HG03442 (cell line): ENCODE measurements around the gene SURF4.
"Not testable (repeated sequence)": the region's sequence is repeated elsewhere in the genome, so short reads cannot be mapped to it uniquely, and the experiment has no call there.

Experiments used
- ATAC-seq: cut with Tn5 transposase; IDR thresholded peaks from one replicate; pipeline ENCODE4 v1.9.1; 2021; ENCODE audit warnings: mild to moderate bottlenecking, moderate library complexity; ENCODE audit not compliant: unreplicated experiment

Gene SURF4

DNA sequence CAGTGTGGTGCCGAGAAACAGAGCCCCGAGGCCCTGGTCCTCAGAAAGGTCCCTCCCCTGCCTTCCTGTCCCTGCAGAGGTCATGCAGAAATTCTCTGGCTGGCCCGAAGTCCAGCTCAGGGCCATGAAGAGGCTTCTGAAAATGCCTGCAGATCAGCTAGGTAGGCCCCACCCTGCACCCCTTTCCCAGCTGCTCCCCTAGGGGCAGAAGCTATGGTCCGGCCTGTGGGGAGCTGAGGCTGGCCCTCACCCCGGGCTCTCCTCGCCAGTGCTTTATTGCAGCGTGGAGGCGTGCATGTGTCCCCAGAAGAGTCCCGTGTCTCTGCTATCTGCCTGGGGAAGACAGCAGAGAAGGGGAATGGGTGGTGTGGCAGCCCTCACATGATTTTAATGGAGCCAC is 22.0 kb upstream of the SURF4 start:
- ATAC-seq = no peak

DNA sequence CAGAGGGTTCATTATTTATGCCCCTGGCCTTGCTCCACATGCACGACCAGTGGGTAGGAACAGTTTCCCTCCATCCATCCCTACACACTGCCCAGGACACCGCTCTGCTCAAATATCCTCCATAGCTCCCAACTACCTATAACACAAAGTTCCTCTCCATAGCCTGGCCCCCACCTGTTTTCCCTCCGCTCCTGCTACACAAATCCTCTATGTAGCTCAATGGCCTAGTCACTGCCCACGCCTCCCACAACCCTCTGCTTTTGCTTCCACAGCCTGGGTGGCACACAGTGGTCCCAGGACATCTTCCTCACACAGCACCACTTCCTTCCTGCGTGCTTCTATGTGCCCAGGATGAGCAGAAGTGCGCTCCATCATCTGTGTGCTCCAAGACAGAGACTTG is 21.5 kb upstream of the SURF4 start:
- no peak for ATAC-seq

DNA sequence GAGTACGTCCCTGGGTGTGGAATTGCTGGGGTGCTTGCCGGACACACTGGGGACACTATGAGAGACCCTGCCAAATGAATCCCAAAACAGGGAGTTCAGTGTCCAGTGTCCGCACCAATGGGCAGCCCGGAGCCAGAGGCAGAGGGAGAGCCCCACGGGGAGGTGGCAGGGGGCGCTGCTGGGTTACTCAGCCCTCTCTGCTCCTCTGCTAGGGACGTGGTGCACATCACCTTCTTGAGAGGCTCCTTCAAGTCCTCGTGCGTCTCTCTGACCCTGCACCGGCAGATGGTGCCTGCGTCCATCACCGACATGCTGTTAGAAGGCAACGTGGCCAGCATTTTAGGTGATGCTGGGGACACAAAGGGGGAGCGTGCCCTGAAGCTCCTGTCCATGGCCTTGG is 21.1 kb upstream of the SURF4 start:
- no peak for ATAC-seq

- no peak for ATAC-seq
Measured at GRCh38 chr9:133394687-133395271, 18.9 kb upstream of the SURF4 start.

- no peak for ATAC-seq
Measured at GRCh38 chr9:133393399-133393798, 17.5 kb upstream of the SURF4 start.

DNA sequence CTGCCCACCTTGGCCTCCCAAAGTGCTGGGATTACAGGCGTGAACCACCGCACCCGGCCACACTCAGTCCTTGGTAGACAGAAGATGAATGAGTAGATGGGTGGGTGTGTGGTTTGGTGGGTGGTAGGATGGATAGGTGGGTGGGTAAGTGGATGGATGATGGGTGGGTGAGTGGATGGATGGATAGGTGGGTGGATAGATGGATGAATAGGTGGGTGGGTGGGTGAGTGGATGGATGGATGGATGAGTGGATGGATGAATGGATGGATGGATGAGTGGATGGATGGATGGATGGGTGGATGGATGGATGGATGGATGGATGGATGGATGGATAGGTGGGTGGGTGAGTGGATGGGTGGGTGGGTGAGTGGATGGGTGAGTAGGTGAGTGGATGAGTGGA is 16.4 kb upstream of the SURF4 start:
- not testable (repeated sequence) for ATAC-seq

DNA sequence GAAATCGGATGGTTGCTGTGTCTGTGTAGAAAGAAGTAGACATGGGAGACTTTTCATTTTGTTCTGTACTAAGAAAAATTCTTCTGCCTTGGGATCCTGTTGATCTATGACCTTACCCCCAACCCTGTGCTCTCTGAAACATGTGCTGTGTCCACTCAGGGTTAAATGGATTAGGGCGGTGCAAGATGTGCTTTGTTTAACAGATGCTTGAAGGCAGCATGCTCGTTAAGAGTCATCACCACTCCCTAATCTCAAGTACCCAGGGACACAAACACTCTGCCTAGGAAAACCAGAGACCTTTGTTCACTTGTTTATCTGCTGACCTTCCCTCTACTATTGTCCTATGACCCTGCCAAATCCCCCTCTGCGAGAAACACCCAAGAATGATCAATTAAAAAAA is 15.6 kb upstream of the SURF4 start:
- ATAC-seq = not testable (repeated sequence)

GRCh38 chr9:133390713-133391112 is 14.9 kb upstream of the SURF4 start:
- no peak for ATAC-seq

DNA sequence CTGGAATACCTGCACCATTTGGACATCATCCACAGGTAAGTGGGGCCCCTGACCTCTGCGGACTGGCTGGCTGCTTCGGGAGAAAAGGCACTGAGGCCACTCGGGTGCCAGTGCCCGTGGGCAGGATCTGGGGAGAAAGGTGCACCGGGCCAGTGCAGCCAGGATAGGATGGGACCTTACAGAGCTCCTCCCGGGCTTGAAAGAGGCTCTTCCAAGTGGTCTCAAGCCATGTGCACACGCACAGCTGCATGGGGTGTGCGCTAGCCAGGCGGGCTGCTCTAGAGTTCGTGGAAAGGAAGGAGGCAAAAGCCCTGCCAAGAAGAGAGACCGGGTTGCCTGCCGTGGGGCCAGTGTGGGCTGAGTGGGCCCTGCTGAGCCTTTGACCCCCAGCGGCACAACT is 13.7 kb upstream of the SURF4 start:
- ATAC-seq = no peak

DNA sequence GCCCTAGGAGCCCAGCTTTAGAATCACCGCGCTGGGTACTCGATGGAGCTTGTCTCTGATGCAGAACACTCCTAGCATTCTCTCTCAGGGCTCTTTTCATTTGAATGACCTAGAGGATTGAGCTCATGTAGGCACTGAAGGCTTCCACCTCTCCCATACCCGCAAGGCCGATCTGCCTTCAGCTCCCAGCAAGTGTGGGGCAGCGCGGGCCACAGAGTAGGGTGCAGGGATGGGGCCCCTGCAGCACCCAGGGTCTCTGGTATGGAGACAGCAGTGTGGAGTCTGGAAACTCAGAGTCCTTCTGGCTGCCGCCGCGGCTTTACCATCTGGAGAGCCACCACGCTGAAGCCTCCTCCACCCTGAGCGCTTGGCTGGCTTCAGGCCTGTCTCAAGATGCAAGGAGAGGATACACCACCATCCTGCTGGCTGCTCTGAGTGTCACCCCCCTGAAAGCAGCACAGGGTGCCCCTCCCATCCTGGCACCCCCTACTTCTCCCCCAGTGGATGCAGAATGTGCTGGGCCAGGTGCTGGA is 13.2 kb upstream of the SURF4 start:
- no peak for ATAC-seq

GRCh38 chr9:133387680-133388079 is 11.8 kb upstream of the SURF4 start:
- no peak for ATAC-seq

DNA sequence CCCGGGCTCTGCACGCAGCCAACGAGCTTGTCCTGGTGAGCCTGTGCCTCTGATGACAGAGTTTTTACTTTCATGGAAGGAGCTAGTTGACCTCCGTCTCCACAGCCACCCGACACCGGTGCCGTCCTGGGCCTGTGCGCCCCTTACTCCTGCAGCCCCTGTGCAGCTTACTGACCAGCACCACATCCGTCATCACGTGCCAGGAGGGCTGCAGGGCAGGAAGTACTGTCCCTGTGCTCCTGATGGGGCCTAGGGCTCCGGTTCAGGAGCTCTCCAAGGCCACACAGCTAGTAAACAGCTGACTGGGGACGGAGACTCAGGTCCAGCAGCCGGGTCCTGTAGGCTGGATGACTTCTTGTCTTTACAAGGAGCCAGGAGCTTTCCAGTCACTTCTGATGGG is 10.5 kb upstream of the SURF4 start:
- ATAC-seq = no peak

GRCh38 chr9:133385452-133385851 is 9.6 kb upstream of the SURF4 start:
- ATAC-seq = no peak

DNA sequence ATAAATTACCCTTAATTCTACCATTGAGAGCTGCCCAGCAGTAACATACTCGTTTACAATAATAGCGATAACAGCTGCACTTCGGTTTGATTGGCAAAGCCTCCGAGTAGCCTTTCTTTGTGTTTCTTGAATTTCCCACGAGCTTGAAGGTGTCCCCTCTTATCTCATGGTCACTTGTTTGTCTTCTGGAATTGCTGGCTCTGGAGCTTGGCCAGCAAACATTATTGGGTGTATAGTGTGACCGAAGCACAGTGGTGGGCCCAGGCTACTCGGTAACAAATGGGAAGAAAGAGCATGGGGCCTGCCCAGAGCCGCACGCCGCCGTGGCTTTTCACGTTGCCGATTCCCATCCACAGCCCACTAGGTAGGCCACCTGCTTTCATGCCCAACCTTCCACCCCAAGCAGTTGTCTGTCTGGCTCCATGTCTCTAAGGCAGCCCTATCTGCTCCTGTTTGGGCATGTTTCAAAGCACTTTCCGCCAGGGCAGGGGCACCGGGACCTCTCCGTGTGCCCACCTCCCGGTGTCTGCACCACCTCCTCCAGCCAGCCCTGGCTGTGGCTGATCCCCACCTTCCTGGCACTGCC is 9.0 kb upstream of the SURF4 start:
- ATAC-seq = no peak

DNA sequence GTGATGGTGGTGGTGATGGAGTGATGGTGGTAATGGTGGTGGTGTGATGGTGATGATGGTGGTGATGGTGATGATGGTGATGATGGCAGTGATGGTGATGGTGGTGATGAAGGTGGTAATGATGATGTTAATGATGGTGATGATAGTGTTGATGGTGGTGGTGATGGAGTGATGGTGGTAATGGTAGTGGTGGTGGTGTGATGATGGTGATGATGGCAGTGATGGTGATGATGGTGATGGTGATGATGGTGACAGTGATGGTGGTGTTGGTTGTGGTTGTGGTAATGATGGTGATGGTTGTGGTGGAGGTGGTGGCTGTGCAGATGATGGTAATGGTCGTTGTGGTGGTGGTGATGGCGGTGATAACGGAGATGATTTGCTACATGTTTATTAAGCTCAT is 7.6 kb upstream of the SURF4 start:
- no peak for ATAC-seq

DNA sequence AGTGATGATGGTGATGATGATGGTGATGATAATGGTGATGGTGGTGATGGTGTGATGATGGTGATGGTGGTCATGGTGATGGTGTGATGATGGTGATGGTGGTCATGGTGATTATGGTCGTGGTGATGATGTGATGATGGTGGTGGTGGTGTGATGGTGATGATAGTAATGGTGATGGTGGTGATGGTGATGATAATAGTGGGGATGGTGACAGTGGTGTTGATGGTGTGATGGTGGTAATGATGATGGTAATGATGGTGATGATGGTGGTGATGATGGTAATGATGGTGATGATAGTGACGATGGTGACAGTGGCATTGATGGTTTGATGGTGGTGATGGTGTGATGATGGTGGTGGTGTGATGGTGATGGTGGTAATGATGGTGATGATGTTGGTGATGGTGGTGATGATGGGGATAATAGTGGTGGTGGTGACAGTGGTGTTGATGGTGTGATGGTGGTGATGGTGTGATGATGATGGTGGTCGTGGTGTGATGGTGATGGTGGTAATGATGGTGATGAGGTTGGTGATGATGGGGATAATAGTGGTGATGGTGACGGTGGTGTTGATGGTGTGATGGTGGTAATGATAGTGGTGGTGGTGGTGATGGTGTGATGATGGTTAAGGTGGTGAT is 6.8 kb upstream of the SURF4 start:
- ATAC-seq = no peak

- no peak for ATAC-seq
Measured at GRCh38 chr9:133380734-133381133, 4.9 kb upstream of the SURF4 start.

- no peak for ATAC-seq
Measured at GRCh38 chr9:133379153-133380086, 3.6 kb upstream of the SURF4 start.

GRCh38 chr9:133378408-133378962 is 2.6 kb upstream of the SURF4 start:
- ATAC-seq = no peak

- no peak for ATAC-seq
Measured at GRCh38 chr9:133377721-133378216, 1.9 kb upstream of the SURF4 start.

GRCh38 chr9:133377280-133377679 is 1.4 kb upstream of the SURF4 start:
- not testable (repeated sequence) for ATAC-seq
